Loucy (cell line): Measurements from ENCODE around the gene DCHS2.
A peak's percentile ranks its signal among the peaks of the same experiment; 100 is the strongest.

Experiments
- H2AFZ ChIP-seq: fragments of 200-600 bp; sonication (generic); 2 replicates; pipeline ENCODE4 v1.6.0; 2016; ENCODE audit warnings: antibody characterized with exemption, mild to moderate bottlenecking, low read length, moderate library complexity
- H3F3A ChIP-seq: fragments of 200-600 bp; 2 replicates; pipeline ENCODE4 v1.6.0; 2016; ENCODE audit warnings: antibody characterized with exemption, low read depth, mild to moderate bottlenecking
- H3K27me3 ChIP-seq: fragments of 200-600 bp; sonication (generic); 2 replicates; pipeline ENCODE4 v1.6.1; 2014; ENCODE audit warnings: low read length, mild to moderate bottlenecking; ENCODE audit not compliant: insufficient read depth, poor library complexity, severe bottlenecking
- H3K36me3 ChIP-seq: fragments of 200-600 bp; sonication (generic); 2 replicates; pipeline ENCODE4 v1.6.1; 2016; ENCODE audit warnings: low read length; ENCODE audit not compliant: insufficient read depth
- H3K4me1 ChIP-seq: fragments of 200-600 bp; sonication (generic); 2 replicates; pipeline ENCODE4 v1.5.1; 2014; ENCODE audit warnings: low read length, mild to moderate bottlenecking; ENCODE audit not compliant: insufficient read depth, poor library complexity, severe bottlenecking
- H3K4me2 ChIP-seq: fragments of 200-600 bp; sonication (generic); 2 replicates; pipeline ENCODE4 v1.6.0; 2014; ENCODE audit warnings: antibody characterized with exemption, low read length, low read depth, mild to moderate bottlenecking; ENCODE audit not compliant: poor library complexity, severe bottlenecking
- H3K4me3 ChIP-seq: fragments of 200-600 bp; sonication (generic); 2 replicates; pipeline ENCODE4 v1.5.1; 2014; ENCODE audit warnings: low read length, mild to moderate bottlenecking, mixed read lengths; ENCODE audit not compliant: poor library complexity, severe bottlenecking
- H3K79me2 ChIP-seq: fragments of 200-600 bp; sonication (generic); 2 replicates; pipeline ENCODE4 v1.6.1; 2014; ENCODE audit warnings: low read length; ENCODE audit not compliant: insufficient read depth
- H3K9ac ChIP-seq: fragments of 200-600 bp; sonication (generic); 2 replicates; pipeline ENCODE4 v1.6.0; 2014; ENCODE audit warnings: mild to moderate bottlenecking, low read depth, low read length, moderate library complexity; ENCODE audit not compliant: poor library complexity, severe bottlenecking
- H3K9me2 ChIP-seq: fragments of 200-600 bp; sonication (generic); replicated peaks from 2 replicates; pipeline ENCODE4 v1.6.1; 2016; ENCODE audit warnings: low read depth, low read length, mixed read lengths
- H3K9me3 ChIP-seq: fragments of 200-600 bp; sonication (generic); 2 replicates; pipeline ENCODE4 v1.6.1; 2014; ENCODE audit warnings: mild to moderate bottlenecking, antibody characterized with exemption, low read length, low read depth; ENCODE audit not compliant: insufficient read depth
- H4K20me1 ChIP-seq: fragments of 200-600 bp; sonication (generic); 2 replicates; pipeline ENCODE4 v1.6.0; 2014; ENCODE audit warnings: antibody characterized with exemption, low read length, mild to moderate bottlenecking; ENCODE audit not compliant: insufficient read depth, poor library complexity, severe bottlenecking
- CTCF ChIP-seq: fragments of 200-600 bp; sonication (generic); conservative IDR thresholded peaks from 2 replicates; pipeline ENCODE4 v1.5.1; 2014; ENCODE audit warnings: mild to moderate bottlenecking, antibody characterized with exemption, low read length
- EZH2phosphoT487 ChIP-seq: fragments of 200-600 bp; IDR thresholded peaks from 2 replicates; pipeline ENCODE4 v1.6.1; 2018; ENCODE audit warnings: antibody characterized with exemption, mild to moderate bottlenecking, moderate library complexity, borderline replicate concordance

Gene DCHS2

GRCh38 chr4:154344686-154345085, 146.9 kb downstream of the DCHS2 start:
- Histone ChIP-seq H3K27me3 (no peaks in the 10 kb centered on the region), H3K9me3 (no peaks in the 10 kb centered on the region), H3K9me2 (no peaks in the 10 kb centered on the region), H4K20me1 (no peaks in the 10 kb centered on the region), H3K36me3 (no peaks in the 10 kb centered on the region), H3K79me2 (no peaks in the 10 kb centered on the region), H3K4me2 (no peak overlapping the region), H3K4me3 (no peak overlapping the region), H3K4me1 (no peaks in the 10 kb centered on the region), H3K9ac (no peak overlapping the region), H2AFZ (peak overlapping the region; percentile 48; the same call in 1 of the 2 replicates), H3F3A (no peaks in the 10 kb centered on the region)
- no peak for TF ChIP-seq EZH2phosphoT487
- TF ChIP-seq CTCF: peak; percentile 62

GRCh38 chr4:154343651-154344050, 147.9 kb downstream of the DCHS2 start:
- Histone ChIP-seq H3K79me2 (no peaks in the 10 kb centered on the region), H3F3A (no peaks in the 10 kb centered on the region), H3K9ac (no peak overlapping the region), H4K20me1 (no peaks in the 10 kb centered on the region), H3K4me2 (no peak overlapping the region), H2AFZ (no peak overlapping the region), H3K9me3 (no peaks in the 10 kb centered on the region), H3K4me1 (no peaks in the 10 kb centered on the region), H3K4me3 (no peak overlapping the region), H3K27me3 (no peaks in the 10 kb centered on the region), H3K36me3 (no peaks in the 10 kb centered on the region), H3K9me2 (no peaks in the 10 kb centered on the region)
- TF ChIP-seq EZH2phosphoT487 (no peak), CTCF (no peak)

GRCh38 chr4:154341448-154341847, 150.2 kb downstream of the DCHS2 start:
- H3K27me3 ChIP-seq: no peaks in the 10 kb centered on the region
- H3K36me3 ChIP-seq: no peaks in the 10 kb centered on the region
- H3K4me3 ChIP-seq: no peak overlapping the region
- no peak for TF ChIP-seq CTCF
- no peak overlapping the region for H3K4me2 ChIP-seq
- H3K9me2 ChIP-seq: no peaks in the 10 kb centered on the region
- H4K20me1 ChIP-seq: no peaks in the 10 kb centered on the region
- H3K9me3 ChIP-seq: no peaks in the 10 kb centered on the region
- H3K79me2 ChIP-seq: no peaks in the 10 kb centered on the region
- no peak overlapping the region for H3K9ac ChIP-seq
- no peak overlapping the region for H2AFZ ChIP-seq
- H3F3A ChIP-seq: no peaks in the 10 kb centered on the region
- H3K4me1 ChIP-seq: no peaks in the 10 kb centered on the region
